Stomach (tissue), 9 donors: ENCODE results near the gene CPLX1. TPM values are rescaled to one million over a fixed set of nuclear protein-coding genes. Genes with fewer than 3 reads are reported as not detected.

Experiments used
- DNase-seq, 2 donors: peaks; one replicate each; pipeline versions ENCODE4 v3.0.0 to v3.0.0-alpha.2; 2013 to 2019
- H3K27ac ChIP-seq, 5 donors: fragments of 200-600 bp in 4 of 5; sonication (generic) in 4 of 5; one replicate each; pipeline ENCODE4 v1.5.1; 2013 to 2019; ENCODE audit warnings: mild to moderate bottlenecking in 1 of 5, moderate library complexity in 1 of 5
- H3K27me3 ChIP-seq, 3 donors: fragments of 200-600 bp; sonication (generic); one replicate each; pipeline ENCODE4 v1.5.1; 2017 to 2019; ENCODE audit warnings: mixed run types in 1 of 3
- H3K36me3 ChIP-seq, 4 donors: fragments of 200-600 bp; sonication (generic); 1 replicate in 3 of 4; 2 replicates in 1 of 4; pipeline ENCODE4 v1.5.1; 2016 to 2019
- H3K4me1 ChIP-seq, 4 donors: fragments of 200-600 bp; sonication (generic); one replicate each; pipeline ENCODE4 v1.5.1; 2016 to 2019
- H3K4me3 ChIP-seq, 4 donors: fragments of 200-600 bp; sonication (generic) in 3 of 4; one replicate each; pipeline ENCODE4 v1.5.1; 2016 to 2019; ENCODE audit warnings: mild to moderate bottlenecking in 1 of 4
- H3K9me3 ChIP-seq, 4 donors: fragments of 200-600 bp; sonication (generic); one replicate each; pipeline ENCODE4 v1.5.1; 2016 to 2019
- EP300 ChIP-seq: sonication (generic); formaldehyde crosslinking; IDR thresholded peaks from one replicate; pipeline ENCODE4 v1.6.1; 2017; ENCODE audit warnings: antibody characterized with exemption
- POLR2A ChIP-seq, 4 donors: fragments of 450-650 bp; IDR thresholded peaks; one replicate each; pipeline ENCODE4 v1.6.1; 2016; ENCODE audit warnings: antibody characterized with exemption in 4 of 4, control low read depth in 2 of 4, mild to moderate bottlenecking in 1 of 4, moderate library complexity in 1 of 4
- POLR2AphosphoS5 ChIP-seq, 3 donors: sonication (generic); formaldehyde crosslinking; IDR thresholded peaks; one replicate each; pipeline ENCODE4 v1.6.1; 2016; ENCODE audit warnings: antibody characterized with exemption in 3 of 3
- WGBS, 5 donors: extraction: QIAGEN DNeasy Blood & Tissue Kit in 3 of 5; methylation state at CpG; one replicate each; pipeline versions ENCODE4 v1.1.5 to v1.1.7; 2013 to 2018; 5-methylcytosine and 5-hydroxymethylcytosine counted together
- intact Hi-C: fragments of 100-400 bp; cut with DNase I; formaldehyde crosslinking; loops from one replicate; pipeline ENCODE4 v1.15.1; 2023; ENCODE audit warnings: low total_unique reads
- polyA plus RNA-seq, 3 donors: library from polyadenylated mRNA; stranded (reverse); fragments of 200-250 nt; gene quantifications; one replicate each; pipeline ENCODE4 v1.2.3, GENCODE V29; 2013
- total RNA-seq, 5 donors: library from RNA; depleted of rRNA; stranded (reverse); fragments of >200 nt; gene quantifications; one replicate each; pipeline versions ENCODE4 v1.1.0 to v1.2.3, GENCODE V29; 2014 to 2016
- TF ChIP-seq, protein P1 (sequence below), 7 experiments: fragments of 450-650 bp in 4 of 7; fragments of 200-600 bp in 3 of 7; sonication (generic) in 3 of 7; IDR thresholded peaks; one replicate each; pipeline ENCODE4 v1.5.1; 2016 to 2019; ENCODE audit warnings: antibody characterized with exemption in 7 of 7, control low read depth in 2 of 7, mild to moderate bottlenecking in 1 of 7
- donor health status: healthy with polysubstance abuse.
- donor health status: Bipolar disorder and iron deficiency.
- donor health status: healthy.

The CPLX1 gene
- total and polyA plus RNA-seq, 8 donors: 0.37 to 2.9 (median 1.9) TPM; not detected in 3

- TF ChIP-seq, protein P1, sequence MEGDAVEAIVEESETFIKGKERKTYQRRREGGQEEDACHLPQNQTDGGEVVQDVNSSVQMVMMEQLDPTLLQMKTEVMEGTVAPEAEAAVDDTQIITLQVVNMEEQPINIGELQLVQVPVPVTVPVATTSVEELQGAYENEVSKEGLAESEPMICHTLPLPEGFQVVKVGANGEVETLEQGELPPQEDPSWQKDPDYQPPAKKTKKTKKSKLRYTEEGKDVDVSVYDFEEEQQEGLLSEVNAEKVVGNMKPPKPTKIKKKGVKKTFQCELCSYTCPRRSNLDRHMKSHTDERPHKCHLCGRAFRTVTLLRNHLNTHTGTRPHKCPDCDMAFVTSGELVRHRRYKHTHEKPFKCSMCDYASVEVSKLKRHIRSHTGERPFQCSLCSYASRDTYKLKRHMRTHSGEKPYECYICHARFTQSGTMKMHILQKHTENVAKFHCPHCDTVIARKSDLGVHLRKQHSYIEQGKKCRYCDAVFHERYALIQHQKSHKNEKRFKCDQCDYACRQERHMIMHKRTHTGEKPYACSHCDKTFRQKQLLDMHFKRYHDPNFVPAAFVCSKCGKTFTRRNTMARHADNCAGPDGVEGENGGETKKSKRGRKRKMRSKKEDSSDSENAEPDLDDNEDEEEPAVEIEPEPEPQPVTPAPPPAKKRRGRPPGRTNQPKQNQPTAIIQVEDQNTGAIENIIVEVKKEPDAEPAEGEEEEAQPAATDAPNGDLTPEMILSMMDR (IDR thresholded peaks at IDR 0.05): no peak
- TF ChIP-seq POLR2A (IDR thresholded peaks at IDR 0.05): no peak
- TF ChIP-seq POLR2AphosphoS5 (IDR thresholded peaks at IDR 0.05): no peak
- TF ChIP-seq EP300: no peak
- H3K27ac ChIP-seq: no peak overlapping the region
- no peaks in the 10 kb centered on the region for H3K36me3 ChIP-seq
- intact Hi-C loops: no loop called here
- DNase-seq: peak in 1 of 2 donors; percentile 63
- peaks cover 0 to 22% (median 2%) of the 10 kb centered on the region in 4 donors for H3K4me1 ChIP-seq
- H3K27me3 ChIP-seq: peaks cover 0 to 80% (median 5%) of the 10 kb centered on the region in 3 donors
- peaks cover 0 to 8% (median 4%) of the 10 kb centered on the region in 4 donors for H3K9me3 ChIP-seq
- WGBS, 5 donors: 10 to 14% (median 12%) methylated on average over 11 of the region's 11 CpGs
- H3K4me3 ChIP-seq: no peak overlapping the region
Observed at GRCh38 chr4:815464-816146, 10.3 kb downstream of the CPLX1 start.

- 73 to 82% (median 80%) methylated on average over 14 of the region's 14 CpGs for WGBS, 5 donors
- Histone ChIP-seq H3K4me1 (peaks cover 0 to 22% (median 2%) of the 10 kb centered on the region in 4 donors), H3K9me3 (no peaks in the 10 kb centered on the region), H3K36me3 (no peaks in the 10 kb centered on the region), H3K27me3 (peaks cover 0 to 78% (median under 1%) of the 10 kb centered on the region in 3 donors), H3K27ac (no peak overlapping the region), H3K4me3 (no peak overlapping the region)
- TF ChIP-seq EP300: no peak
- no peak for TF ChIP-seq POLR2A (IDR thresholded peaks at IDR 0.05)
- no peak for TF ChIP-seq POLR2AphosphoS5 (IDR thresholded peaks at IDR 0.05)
- TF ChIP-seq, protein P1 (IDR thresholded peaks at IDR 0.05): no peak
- intact Hi-C loops: no loop called here
- no peak for DNase-seq
Observed at GRCh38 chr4:814312-814850, 11.5 kb downstream of the CPLX1 start.

DNA sequence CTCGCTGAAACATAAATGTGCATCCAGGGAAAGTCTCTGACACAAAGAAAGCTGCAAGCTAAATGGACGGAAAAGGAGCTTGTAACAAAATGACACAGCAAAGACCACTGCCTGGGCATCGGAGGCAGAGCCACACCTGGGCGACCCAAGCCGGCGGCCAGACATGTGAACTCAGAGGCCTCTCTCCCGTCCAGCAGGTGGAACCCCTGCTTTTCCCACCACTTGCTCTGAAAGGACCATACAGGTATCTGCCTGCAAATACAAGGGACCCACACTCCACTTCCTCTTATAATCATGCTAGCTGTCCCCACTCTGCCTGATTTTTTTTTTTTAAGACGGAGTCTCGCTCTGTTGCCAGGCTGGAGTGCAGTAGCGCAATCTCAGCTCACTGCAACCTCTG, 12.0 kb downstream of the CPLX1 start:
- intact Hi-C loops: no loop called here
- DNase-seq: peak in 1 of 2 donors; percentile 49

GRCh38 chr4:808860-809570, 16.9 kb downstream of the CPLX1 start:
- no peak overlapping the region for H3K4me3 ChIP-seq
- H3K4me1 ChIP-seq: no peaks in the 10 kb centered on the region
- no peaks in the 10 kb centered on the region for H3K36me3 ChIP-seq
- intact Hi-C loops: no loop called here
- peaks cover 0 to 52% (median 0%) of the 10 kb centered on the region in 3 donors for H3K27me3 ChIP-seq
- TF ChIP-seq POLR2A (IDR thresholded peaks at IDR 0.05): no peak
- no peak for TF ChIP-seq EP300
- no peak for TF ChIP-seq POLR2AphosphoS5 (IDR thresholded peaks at IDR 0.05)
- TF ChIP-seq, protein P1 (IDR thresholded peaks at IDR 0.05): no peak
- WGBS, 5 donors: 81 to 88% (median 85%) methylated on average over 27 to 30 of the region's 30 CpGs
- no peak overlapping the region for H3K27ac ChIP-seq
- H3K9me3 ChIP-seq: no peaks in the 10 kb centered on the region
- no peak for DNase-seq

More for the DNA sequence above, 12.0 kb downstream of the CPLX1 start:
- Histone ChIP-seq H3K4me1 (peaks cover 0 to 22% (median 2%) of the 10 kb centered on the region in 4 donors), H3K27ac (no peak overlapping the region), H3K9me3 (no peaks in the 10 kb centered on the region), H3K4me3 (no peak overlapping the region), H3K36me3 (no peaks in the 10 kb centered on the region), H3K27me3 (peaks cover 0 to 77% (median 0%) of the 10 kb centered on the region in 3 donors)
- TF ChIP-seq POLR2A (IDR thresholded peaks at IDR 0.05) (no peak), POLR2AphosphoS5 (IDR thresholded peaks at IDR 0.05) (no peak), EP300 (no peak)
- TF ChIP-seq, protein P1 (IDR thresholded peaks at IDR 0.05): no peak
- 52 to 62% (median 57%) methylated on average over 10 of the region's 10 CpGs for WGBS, 5 donors
